ENCODE measurements around the gene ANGPTL4.

- TF ChIP-seq CTCF (IDR thresholded peaks at IDR 0.05) (peak; percentile 75), EZH2 (IDR thresholded peaks at IDR 0.05) (no peak), EZH2phosphoT487 (IDR thresholded peaks at IDR 0.05) (no peak)
Measured at GRCh38 chr19:8412783-8413628, 49.1 kb downstream of the ANGPTL4 start, which contains the start of gene MARCHF2.
